ENCODE measurements around the gene TAF4.

Gene TAF4

DNA sequence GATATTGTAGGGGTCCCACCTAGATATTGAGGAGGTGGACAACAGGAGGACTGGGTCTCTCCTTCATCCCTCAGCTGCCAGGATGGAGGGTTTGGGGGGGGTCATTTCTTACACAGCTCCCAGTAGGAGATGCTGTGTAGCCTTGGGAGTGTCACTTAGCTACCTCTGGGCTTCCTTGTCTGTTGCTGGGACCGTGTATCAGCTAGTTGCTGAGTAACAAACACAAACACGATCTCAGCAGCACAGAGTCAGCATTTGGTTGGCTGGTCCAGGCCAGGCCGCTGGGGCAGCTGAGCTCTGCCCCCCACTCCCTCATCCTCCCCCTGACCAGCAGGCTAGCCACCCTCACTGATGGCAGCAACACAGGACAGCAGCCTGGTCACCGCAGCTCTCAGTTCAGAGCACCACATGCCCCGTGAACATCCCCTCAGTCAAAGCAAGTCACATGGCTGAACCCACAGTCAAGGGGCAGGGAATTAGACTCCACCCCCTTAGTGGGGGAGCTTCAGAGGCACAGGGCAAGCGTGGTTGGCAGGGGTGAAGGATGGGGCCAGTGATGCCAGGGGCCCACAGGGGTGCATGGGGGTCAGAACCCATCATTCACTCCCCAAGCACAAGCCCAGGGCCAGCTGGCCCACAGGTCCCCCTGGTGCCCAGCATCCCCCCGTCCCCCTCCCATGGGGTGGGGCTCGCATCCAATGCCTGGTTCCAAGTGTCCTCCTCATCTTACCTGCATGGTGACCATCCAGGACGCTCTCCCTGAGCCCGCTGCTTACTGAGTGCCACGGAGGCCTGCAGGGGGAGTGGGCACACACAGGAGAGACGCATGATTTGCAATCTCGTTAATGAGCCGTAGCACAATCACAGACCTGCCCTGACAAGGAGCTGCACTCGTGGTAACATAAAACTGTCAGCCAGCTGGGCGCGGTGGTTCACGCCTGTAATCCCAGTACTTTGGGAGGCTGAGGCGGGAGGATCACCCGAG, 112.4 kb downstream of the TAF4 start:
- no peak for DNase-seq (ENCODE audit: low read depth)
- TF ChIP-seq, protein P1, sequence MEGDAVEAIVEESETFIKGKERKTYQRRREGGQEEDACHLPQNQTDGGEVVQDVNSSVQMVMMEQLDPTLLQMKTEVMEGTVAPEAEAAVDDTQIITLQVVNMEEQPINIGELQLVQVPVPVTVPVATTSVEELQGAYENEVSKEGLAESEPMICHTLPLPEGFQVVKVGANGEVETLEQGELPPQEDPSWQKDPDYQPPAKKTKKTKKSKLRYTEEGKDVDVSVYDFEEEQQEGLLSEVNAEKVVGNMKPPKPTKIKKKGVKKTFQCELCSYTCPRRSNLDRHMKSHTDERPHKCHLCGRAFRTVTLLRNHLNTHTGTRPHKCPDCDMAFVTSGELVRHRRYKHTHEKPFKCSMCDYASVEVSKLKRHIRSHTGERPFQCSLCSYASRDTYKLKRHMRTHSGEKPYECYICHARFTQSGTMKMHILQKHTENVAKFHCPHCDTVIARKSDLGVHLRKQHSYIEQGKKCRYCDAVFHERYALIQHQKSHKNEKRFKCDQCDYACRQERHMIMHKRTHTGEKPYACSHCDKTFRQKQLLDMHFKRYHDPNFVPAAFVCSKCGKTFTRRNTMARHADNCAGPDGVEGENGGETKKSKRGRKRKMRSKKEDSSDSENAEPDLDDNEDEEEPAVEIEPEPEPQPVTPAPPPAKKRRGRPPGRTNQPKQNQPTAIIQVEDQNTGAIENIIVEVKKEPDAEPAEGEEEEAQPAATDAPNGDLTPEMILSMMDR (IDR thresholded peaks at IDR 0.05; ENCODE audit: control insufficient read depth, insufficient read depth, low read depth, low read length, missing control alignments): no peak
- no peak overlapping the region for H3K4me3 ChIP-seq (ENCODE audit: control insufficient read depth, low read depth, low read length)

DNA sequence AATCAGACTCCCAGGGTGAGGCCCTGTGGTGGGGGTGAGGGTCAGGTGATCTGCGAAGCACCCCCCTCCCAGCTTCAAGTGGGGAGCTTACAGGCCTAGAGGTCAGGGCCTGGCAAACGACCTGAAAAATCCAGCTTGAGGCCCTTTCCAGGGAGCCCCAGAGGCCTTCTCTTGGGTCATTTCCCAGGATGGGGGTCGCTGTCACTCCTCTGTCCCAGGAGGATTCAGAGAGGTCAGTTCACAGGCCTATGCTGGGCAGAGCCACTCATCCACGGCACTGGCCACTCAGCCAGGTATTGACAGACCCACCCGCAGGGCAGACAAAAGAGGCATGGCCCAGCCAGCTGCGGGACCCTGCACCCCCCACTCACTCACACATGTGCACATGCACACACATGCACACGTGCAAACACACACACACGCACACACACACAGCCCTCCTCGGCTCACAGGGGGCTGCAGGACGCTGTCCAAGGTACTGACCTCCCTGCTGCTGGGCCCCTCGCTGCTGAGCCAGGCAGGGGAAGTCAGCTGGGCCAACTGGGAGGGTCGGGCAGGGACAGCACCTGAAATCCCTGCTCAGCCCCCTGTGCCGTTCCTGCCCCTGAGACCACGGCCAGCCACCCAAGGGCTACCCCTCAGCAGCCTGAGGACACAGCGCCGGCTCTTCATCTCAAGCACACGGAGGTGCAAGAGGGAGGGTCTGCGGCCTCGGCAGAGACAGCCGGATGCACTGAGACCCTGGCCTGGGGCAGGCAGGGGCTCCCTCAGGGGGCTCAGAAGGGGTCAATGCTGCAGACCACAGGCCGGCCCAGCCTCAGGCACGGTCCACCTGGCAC, 113.8 kb downstream of the TAF4 start:
- DNase-seq (ENCODE audit: low read depth): no peak
- no peak overlapping the region for H3K4me3 ChIP-seq (ENCODE audit: control insufficient read depth, low read depth, low read length)
- TF ChIP-seq, protein P1 (IDR thresholded peaks at IDR 0.05; ENCODE audit: control insufficient read depth, insufficient read depth, low read depth, low read length, missing control alignments): no peak

DNA sequence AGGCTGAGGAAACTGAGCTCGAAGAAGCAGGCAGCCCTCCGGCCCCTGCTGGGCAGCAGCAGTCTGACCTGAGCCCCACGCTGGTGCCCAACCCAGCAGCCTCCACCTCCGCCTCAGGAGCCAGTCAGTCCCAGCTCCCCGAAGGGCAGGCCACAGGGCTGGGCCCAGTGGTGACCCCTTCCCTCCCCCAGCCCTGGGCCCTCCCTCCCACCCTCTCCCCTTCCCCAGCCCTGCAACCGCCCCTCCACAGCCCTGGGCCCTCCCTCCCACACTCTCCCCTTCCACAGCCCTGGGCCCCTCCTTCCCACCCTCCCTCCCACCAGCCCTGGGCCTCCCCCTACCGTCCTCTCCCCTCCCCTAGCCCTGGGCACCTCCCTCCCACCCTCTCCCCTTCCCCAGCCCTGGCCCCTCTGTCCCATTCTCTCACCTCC, 115.0 kb downstream of the TAF4 start:
- TF ChIP-seq, protein P1 (IDR thresholded peaks at IDR 0.05; ENCODE audit: control insufficient read depth, insufficient read depth, low read depth, low read length, missing control alignments): no peak
- no peak for DNase-seq (ENCODE audit: low read depth)

DNA sequence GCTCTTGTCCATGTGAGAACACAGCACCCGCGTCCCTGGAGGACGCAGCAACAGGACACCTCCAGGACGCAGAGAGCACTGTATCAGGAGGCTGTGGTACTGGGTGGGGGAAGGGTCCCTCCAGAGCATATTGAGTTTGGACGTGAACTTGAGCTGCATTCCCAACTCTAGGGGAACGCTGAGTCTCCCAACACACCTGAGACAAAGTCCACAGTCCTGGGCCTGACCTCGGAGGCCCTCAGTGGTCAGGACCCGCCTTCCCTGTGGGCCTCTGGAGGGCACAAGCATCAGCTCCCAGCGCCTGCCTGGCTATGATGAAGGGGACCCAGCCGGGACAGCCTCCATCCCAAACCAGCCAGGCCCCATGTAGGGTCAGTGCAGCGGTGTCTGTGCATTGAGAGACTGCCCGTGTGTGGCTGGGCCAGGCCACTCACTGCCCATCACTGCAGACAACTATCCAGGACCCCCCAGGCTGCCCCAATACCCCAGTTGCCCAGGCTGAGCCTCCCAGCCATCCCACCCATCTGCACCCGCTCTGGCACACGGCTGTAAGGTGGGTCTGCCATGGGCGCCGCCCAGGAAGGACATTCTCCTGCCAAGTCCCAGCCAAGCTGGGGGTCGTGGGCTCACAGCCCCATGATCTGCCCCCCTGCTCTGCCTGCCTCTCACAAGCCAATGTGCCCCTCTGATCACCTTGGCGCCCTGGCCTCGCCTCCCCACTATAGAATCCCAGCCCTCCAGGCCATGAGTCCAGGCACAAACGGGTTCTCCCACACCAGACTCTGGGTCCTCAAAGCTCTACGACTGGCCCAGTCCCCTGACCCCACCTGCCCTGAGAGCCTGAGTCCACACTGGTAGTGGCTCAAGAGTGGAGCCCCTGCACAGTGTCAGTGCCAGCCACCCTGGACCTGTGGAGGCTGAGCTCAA, 115.7 kb downstream of the TAF4 start:
- TF ChIP-seq, protein P1 (IDR thresholded peaks at IDR 0.05; ENCODE audit: control insufficient read depth, insufficient read depth, low read depth, low read length, missing control alignments): no peak
- H3K4me3 ChIP-seq (ENCODE audit: control insufficient read depth, low read depth, low read length): no peak overlapping the region
- no peak for DNase-seq (ENCODE audit: low read depth)

More for the DNA sequence above, 115.0 kb downstream of the TAF4 start:
- H3K4me3 ChIP-seq (ENCODE audit: control insufficient read depth, low read depth, low read length): no peak overlapping the region

DNA sequence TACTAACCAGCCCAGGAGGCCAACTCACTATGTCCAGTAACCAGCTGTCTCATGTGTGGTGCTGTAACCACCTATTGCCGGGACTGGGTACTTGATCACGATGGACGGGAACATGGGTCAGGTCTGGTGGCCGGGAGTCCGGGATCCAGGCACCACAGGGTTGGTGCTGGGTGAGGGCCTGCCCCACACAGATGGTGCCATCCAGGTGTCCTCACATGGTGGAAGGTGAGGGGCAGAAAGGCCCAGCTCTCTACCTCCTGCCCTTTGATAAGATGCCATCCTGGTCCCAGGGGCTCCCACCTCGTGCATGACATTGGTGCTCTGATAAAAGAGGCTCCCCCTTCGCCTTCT, 116.3 kb downstream of the TAF4 start:
- no peak overlapping the region for H3K4me3 ChIP-seq (ENCODE audit: control insufficient read depth, low read depth, low read length)
- TF ChIP-seq, protein P1 (IDR thresholded peaks at IDR 0.05; ENCODE audit: control insufficient read depth, insufficient read depth, low read depth, low read length, missing control alignments): no peak

More for the DNA sequence above, 116.3 kb downstream of the TAF4 start:
- no peak for DNase-seq (ENCODE audit: low read depth)

All from AG09309 (cell line).